Activated CD4-positive, CD25-positive, alpha-beta regulatory T cell treated with anti-CD3 and anti-CD28 coated beads, Interleukin-2, amount 50 U/mL, for 16 hours (primary cell): Measurements from ENCODE around the gene TXNDC11.

ENCODE experiments used
- DNase-seq: peaks from one replicate; pipeline ENCODE4 v3.0.0-alpha.2; 2020; ENCODE audit warnings: low read depth, low spot score

The TXNDC11 gene

DNA sequence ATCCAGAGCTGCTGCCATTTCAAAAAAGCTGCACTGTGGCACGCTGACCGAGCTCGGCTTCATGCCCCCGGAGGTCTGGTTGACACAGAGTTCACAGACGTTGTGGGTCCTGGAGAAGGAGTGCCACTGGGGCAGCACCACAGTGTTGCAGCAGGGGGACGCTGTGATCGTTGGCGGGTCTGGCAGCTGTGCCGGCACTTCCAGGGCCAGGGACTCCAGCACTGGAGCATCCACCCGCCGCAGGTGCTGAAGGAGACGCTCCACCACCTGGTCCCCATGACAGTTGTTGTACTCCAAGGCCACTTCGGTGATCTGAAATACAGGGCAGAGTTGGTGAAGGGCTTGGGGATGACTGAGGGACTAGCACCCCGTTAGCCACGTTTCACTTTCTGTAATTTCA, 50.9 kb downstream of the TXNDC11 start:
- no peak for DNase-seq

DNA sequence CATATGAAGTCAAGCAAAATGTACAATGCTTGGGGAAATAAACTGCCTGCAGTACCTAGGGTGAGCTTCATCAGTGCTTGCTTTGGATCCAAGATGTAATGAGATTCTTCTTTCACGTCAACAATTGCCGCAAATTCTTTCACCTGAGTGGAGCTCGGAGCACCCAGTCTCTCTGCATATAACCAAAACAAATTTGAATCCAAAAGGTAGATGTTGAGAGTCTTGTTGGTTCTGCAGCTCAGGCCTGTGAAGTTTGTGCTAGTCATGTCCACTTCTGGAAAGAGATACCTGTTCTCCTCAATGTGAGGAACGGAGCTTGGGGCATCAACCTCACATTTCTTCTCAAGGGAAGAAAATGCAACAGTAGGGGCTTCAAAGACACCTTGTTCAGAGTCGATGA, 51.4 kb downstream of the TXNDC11 start:
- DNase-seq, result no peak

DNA sequence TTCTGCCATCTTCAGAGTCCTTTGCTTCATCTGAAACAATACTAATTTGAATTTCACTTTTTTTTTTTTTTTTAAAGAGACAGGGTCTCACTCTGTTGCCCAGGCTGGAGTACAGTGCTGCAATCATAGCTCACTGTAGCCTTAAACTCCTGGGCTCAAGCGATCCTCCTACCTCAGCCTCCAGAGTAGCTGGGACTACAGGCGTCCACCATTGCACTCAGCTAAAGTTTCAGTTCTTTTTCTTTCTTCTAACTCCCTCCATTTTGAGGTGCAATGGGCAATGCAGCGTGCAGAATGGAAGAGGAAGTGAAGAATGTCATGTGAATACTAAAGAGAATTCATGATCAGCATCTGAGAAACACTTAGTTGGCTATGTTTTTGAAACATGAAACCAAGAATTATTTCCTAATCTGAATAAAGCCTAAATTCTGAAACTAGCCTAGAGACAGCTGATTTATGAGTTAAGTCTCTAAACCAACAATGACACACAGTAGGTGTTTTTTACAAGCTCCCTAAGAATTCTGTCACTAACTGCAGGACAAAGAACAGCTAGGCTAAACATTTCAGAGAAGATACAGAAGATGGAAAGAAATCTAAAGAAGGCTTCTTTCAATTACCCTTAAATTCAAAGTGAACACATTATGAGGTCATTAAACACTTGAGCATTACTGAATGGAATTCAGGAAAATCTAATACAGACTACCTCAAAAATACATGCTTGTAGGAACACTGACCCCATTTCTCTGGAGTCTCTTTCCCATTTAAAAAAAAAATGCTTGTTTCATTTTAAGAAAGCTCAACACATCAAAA, 53.4 kb downstream of the TXNDC11 start:
- DNase-seq, result no peak

DNA sequence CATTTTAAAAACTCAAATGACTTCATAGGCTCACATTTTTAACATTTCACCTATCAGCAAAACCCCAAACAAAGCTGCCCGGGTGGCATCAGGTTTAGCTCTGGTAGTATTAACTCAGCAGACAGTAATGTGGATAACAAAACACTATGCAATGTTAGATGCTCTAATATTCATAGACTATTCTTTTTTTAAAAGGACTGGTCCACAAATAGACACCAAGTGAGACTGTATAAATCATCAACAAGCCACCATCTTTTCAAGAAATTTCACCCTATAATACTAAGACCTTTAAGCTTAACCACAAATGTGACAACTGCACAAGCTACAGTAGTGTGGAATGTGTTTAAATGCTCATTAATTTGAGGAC, 54.2 kb downstream of the TXNDC11 start:
- no peak for DNase-seq

DNA sequence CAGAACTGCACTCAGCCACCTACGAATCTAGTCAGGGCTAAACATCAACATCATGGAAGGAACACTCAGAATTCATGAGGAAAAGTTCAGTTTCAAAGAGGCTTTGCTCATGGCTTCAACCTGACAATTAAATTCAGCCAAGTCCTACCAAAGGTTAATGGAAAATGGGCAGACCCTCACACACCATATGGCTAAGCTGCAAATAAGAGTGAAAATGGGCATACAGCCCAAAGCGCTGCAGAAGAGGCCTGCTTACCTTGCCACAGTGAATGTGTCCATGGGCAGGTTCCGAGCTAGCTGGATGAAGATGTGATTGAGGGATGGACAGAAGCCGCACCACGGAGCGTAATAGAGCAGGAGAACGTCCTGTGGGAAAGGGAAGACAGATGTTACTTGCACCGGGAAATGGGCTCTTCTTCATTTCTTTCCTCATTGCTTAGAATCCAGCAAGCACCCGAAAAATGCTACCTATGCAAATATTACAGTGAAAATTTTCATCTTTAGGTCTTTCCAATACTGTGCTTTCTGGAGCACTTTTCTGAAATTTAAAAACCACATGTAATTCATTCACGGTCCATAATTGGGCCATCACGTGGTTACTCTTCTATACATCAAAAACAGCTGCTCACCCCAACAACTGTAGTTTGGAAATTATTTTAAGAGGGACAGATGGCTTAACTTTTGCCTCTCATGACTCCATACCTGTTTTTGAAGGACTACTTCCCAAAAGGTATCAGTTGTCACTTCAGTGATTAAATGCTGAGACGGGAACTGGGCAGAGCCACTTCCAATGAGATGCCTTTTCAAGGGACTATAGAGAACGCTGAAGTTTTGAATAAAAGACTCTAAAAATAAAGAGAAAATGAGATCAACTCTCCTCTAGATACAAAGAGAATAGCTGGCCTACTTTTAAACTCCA, 54.8 kb downstream of the TXNDC11 start:
- DNase-seq, result no peak

DNA sequence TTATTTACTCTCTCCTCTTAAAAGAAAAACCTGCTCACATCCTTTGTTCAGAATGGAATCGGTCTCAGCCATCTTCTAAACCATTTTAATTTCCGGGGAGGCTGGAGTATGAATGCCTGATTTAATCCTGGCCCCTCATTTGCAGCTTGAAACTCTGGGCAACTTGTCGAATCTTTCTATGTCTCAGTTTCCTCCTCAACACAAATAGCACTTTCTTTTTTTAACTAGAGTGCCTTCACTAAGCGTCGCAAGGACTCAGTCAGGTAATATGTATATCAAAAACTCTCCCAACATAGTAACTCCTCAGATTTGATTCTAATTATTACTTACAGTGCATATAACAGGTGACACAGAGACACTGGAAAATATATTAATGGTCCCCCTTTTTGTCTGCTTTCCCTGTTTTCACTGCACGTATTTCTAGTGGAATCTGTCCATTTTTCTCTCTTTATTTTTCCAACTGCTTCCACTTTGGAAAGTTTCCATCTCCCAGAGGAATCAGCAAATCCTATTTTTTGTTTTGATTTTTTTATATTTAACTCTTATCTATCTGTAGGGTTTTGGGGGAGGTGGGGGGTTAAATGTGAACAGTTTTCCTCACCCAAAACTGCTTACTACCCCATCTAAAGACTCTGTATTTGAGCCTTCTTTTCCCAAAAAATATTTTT, 55.8 kb downstream of the TXNDC11 start:
- DNase-seq, result no peak

DNA sequence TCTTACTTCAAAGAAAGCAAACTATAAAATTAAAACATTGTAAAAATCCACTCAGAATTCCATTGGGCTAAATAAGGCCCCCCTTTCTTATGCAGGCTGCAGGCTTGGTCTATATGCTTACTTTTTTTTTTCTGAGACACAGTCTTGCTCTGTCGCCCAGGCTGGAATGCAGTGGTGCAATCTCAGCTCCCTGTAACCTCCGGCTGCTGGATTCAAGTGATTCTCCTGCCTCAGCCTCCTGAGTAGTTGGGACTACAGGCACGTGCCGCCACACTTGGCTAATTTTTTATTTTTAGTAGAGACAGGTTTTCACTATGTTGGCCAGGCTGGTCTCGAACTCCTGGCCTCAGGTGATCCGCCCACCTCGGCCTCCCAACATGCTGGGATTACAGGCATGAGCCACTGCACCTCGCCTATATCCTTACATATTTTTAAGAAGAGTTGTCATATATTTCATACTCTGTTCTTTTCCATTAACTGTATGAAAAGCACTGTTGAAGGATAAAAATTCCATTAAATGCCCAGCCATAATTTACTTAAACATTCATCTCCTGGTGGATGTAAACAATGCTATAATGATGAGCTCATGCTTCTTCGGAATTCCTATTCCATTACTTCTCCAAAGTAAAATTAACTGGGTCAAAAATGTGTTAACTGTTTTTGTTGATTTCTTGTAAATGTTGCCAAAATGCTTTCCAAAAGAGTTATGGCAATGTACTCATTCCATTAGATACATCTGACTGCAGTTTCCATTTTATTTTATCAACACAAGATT, 56.6 kb downstream of the TXNDC11 start:
- DNase-seq, result no peak

DNA sequence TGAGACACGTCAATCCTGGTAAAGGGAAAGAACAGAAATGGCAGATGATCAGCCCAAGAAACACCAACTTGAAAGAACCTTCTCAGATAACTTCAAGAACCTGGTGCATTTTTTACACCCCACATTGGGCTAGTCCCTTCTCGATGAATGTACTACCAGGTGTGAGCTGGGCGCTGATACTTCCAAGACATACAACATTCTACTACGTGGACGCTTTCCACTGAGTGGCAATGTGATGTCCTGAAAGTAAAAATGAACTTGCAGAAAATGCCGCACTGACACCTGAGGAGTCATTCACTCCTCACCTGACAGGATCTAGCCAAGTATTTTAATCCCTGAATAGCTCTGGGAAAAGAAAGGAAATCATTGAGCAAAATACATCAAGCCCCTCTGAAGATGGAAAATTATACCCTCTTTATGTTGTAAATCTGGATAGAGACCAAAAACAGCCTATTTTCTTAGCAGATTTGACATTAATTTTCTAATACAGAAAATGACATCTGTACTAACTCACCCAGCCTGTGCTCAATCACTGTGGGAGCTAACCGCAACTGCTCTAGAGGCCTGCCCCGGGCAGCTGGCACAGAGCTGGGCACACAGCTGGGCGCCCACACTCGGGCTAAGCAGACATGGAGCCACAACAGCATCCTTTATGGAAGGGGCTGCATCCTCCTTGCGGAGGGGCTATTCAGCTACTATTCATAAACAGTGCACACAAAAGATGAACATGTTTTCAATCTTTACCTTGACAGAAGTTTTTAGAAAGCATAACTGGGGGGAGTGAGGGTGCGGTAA, 58.2 kb downstream of the TXNDC11 start:
- DNase-seq, result no peak

DNA sequence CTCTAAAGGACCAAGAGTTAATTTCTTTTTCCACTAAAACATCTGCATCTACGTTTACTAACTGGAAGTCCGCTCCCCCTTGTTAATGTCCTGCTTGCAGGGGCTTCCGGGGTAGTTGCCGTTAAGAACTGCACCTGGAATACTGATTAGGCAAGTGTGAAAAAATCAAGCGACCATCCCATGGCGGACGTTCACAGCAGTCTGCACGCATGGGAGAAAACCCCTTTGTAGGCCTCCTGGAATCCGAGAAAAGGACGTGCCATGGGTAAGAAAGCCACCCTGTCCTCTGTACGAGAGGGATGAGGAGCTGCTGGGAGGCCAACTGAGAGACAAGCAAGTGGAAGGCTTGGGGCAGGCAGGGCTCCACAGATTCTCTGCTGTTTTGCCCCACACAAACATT, 59.5 kb downstream of the TXNDC11 start:
- no peak for DNase-seq

DNA sequence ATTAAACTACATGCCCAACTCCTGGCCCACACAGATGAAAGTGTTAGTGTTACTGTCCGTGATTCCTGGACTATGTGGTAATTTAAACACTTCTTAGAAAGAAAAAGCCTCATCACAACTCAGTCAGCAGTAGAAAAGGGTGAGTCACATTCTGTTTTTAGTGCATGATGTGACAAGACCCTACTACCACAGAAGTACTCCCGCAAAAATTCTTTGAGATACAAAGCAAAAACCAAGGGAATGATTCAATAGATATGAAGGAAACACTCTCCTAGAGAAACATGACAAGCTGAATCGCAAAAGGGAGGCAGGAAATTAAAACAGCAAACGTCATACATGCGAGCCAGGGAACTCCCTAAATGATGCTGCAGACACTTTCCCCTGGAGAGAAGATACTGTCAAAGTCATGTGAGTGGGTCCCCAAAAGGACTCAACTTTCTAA, 60.0 kb downstream of the TXNDC11 start:
- no peak for DNase-seq

DNA sequence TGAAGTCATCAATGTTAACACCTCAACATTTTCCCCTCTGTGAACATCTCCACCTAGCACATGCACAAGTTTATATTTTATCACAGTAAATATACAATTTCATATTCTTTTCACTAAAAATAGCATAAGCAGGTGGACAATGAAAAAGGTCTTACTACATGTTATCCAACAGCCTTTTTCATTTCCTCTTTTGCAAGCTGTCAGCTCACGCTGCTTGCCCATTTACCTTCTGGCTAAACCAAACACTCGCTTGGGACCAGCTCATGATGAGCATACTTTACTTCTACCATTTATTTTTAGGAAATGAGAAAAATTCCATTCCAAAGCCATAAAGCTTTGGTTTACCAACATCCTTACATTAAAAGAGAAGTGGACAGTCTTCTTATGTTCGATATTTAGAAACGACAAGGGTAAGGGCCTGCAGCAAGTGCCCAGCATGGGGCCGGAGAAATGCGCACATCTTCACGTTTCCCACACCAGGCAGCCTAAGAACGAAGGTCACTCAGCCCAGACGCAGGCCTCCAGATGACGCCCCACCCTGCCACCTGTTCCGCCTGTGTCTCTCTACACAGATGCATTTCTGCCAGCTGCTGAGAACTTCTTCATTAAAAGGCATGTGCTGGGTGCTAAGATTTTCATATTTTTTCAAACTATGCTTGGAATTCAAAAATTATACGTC, 60.5 kb downstream of the TXNDC11 start:
- no peak for DNase-seq

DNA sequence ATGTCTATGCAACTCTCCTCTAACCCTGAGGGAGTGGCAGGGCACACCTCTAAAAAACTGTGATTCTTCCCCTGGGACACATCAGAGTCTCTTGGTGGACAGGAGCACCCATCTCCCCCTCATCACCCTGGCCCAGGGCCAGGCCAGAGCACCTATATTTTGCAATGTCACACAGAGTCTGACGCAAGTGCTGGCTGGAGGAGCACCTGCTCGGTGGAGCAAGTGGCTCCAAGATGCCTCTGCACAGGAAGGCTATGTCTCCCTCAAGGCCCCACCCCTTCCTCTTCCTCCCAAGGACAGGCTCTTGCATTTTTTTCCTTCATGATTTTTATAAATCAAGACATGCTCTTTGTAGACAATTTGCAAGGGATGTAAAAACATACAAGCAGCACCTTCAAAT, 61.1 kb downstream of the TXNDC11 start:
- DNase-seq, result no peak

DNA sequence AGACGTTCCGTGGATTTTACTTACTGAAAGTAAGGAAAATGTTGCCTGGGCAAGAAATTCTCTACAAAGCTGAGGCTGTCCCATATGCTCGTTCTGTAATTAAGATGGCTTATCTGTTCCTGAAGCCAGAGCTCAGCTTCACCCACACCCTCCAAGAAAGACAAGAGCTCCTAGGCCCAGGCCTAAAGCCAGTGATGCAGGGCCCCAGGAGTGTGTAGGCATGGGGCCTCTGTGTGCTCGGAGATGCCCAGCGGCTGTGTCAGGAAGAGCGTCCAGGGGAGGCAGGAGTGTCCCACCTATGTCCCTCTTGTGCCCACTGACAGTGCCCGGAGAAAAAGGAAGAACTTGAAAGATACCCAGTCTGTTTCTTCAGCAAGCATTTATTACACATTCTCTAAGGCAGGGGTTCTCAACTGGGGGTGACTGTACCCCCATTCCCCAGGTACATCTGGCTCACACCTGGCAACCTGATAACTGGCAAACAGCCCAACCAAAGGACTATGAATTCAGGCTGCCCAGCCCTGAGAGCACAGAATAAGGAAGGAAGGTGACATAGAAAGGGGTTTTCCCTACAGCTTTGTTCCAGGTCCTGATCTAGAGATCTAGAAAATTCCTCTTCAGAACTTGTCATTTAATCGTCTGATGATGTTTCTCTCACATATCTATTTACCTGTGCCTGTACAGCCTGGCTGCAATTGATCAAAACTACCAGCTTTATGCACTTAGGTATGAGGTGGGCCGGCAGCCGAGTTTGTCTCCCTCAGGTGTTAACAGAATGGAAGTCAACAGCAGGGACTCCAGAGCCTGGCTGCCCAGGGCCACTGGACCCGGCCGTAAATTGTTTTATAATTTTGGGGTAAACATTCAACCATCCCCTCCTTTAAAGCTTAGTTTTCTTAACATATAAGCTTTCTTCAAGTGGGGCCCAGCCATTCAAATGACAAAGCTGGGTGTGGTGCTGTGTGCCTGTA, 62.4 kb downstream of the TXNDC11 start:
- DNase-seq, result no peak

DNA sequence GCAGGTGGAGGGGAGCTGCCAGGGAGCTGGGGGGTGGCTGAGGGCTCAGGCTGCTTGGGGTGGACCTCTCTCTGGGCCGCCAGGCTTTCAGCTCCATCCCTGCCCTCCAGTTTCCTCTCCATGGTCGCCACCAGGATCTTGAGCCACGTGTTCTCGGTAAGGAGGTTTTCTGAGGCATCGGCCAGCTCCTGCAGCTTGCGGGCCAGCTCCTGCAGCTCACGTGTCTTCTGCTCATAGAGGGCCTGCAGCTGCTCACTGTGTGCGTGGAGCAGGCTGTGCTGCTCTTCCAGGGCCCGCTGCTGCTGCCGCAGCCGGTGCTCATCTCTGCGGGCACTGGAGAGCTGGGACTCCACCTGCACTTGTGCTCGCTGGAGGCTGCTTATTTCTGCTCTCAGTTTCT, 63.4 kb downstream of the TXNDC11 start:
- DNase-seq, result no peak

DNA sequence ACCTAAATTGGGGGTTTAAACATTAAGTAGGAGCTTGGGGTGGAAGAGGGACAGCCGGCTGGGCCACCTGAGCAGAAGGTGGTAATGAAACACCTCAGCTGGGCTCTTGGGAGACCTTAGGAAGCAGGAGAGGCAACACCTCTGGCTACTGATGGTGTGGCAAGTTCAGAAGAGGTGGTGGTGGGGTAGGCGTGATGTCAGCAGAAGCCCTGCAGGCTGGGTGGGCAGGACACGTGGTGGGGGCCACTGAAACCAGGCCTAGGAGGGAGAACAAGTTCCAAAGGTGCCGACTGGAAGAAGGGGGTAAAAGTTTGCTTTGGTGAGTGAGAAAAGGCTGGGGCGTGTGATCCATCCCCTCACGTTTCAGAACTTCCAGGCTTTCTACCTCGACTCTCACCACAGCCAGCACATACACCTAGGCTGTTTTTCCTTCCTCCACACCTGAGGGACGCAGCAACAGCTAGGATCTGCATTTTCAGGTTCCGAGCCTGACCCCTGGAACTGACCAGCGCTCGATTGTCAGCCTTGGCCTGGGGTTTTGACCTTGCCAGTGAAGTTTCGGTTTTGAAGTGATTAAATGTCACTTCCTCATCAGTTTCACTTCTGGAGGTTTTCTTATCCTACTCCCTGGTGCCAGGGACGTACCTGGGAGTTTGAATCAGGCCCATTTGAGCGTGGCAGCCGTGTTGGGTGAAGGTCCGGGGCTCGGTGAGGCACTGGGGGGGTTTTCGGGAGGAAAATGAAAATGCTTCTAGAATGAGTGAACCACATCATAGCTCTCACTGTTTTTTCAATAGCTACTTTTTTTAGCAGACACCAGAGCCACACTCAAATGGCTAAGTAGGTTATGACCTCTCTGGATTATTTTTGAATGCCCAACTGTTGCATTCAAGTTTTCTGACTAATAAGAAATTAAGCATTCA, 64.4 kb downstream of the TXNDC11 start:
- DNase-seq, result no peak

DNA sequence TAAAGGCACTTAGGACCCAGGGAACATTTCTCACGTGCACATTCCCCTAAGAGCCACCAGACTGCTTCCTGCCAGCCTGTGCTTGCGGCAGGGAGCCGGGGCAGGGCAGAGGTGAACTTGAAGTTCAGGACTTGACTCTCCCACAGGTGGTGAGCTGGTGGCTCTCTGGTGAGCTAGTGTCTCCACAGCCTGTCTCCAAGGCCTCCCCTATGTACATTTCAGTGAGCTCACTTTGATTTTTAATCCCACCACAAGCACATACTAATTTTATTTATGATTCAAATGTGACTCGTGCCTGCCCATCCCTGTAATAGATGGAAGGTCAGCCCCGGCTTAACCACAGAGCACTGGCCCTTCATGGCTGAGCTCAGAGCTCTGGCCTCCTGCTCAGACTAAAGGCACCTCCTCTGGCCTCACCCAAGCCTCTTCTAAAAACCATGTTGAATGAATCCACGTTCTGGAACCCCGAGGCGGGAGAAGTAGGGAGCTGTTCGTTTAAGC, 65.2 kb downstream of the TXNDC11 start:
- no peak for DNase-seq

DNA sequence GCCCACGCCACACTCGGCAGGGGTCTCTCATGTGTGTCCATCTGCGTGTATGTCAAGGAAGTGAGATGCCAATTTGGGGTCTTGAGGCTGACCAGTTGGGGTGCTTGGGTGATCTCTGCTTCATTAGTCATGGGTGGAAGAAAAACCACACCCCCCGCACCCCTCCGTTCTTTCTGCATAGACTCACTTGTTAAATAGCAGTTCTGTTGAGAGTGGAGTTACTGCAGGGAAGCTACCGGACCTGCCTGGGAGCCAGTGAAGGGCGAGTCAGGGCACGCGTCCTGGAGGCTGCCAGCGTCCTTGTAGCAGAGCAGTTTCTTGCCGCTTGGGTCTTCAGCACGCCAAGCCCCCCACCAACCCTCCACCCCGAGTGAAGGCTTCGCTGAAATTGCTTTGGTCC, 65.9 kb downstream of the TXNDC11 start:
- no peak for DNase-seq
